ENCODE data around the gene FHIP1B.
"Not testable (repeated sequence)": the region's sequence is repeated elsewhere in the genome, so short reads cannot be mapped to it uniquely, and the experiment has no call there.

The FHIP1B gene

GRCh38 chr11:6234387-6235107, at the start of gene FHIP1B:
Gene FHIP1B (minus strand): TSS chr11:6234636. CDS start chr11:6224516, 10,120 bp downstream.
- intact Hi-C loops (cut with DNase I; ENCODE audit: low total_unique reads) = no loop called here
- Histone ChIP-seq H3K4me1 (peaks cover 0 to 18% (median 14%) of the 10 kb centered on the region in 4 donors), H3K27me3 (no peaks in the 10 kb centered on the region), H3K9me3 (no peaks in the 10 kb centered on the region), H3K36me3 (no peaks in the 10 kb centered on the region), H3K27ac (peak within 1 kb of the TSS; percentile 84 to 87), H3K4me3 (peak within 1 kb of the TSS; percentile 78 to 81)
- peak; percentile 100 for DNase-seq
- TF ChIP-seq CTCF (IDR thresholded peaks at IDR 0.05) = no peak

- Histone ChIP-seq H3K4me3 (no peak overlapping the region), H3K27ac (no peak overlapping the region), H3K9me3 (no peaks in the 10 kb centered on the region), H3K4me1 (no peaks in the 10 kb centered on the region), H3K36me3 (no peaks in the 10 kb centered on the region), H3K27me3 (peaks cover 0 to 2% of the 10 kb centered on the region in 2 donors)
- intact Hi-C loops (cut with DNase I; ENCODE audit: low total_unique reads) = no loop called here
- no peak for TF ChIP-seq CTCF (IDR thresholded peaks at IDR 0.05)
- no peak for DNase-seq
Observed at GRCh38 chr11:6283453-6284023, 49.1 kb upstream of the FHIP1B start.

GRCh38 chr11:6280809-6281208, 46.4 kb upstream of the FHIP1B start:
- H3K4me1 ChIP-seq; H3K27ac ChIP-seq; H3K27me3 ChIP-seq; DNase-seq; intact Hi-C loops (cut with DNase I; ENCODE audit: low total_unique reads); H3K36me3 ChIP-seq; H3K4me3 ChIP-seq; H3K9me3 ChIP-seq: not testable (repeated sequence)

GRCh38 chr11:6273188-6273587, 38.8 kb upstream of the FHIP1B start:
- no peak overlapping the region for H3K27ac ChIP-seq
- H3K4me1 ChIP-seq = peaks cover 0 to 8% (median 5%) of the 10 kb centered on the region in 4 donors
- H3K4me3 ChIP-seq = no peak overlapping the region
- no peaks in the 10 kb centered on the region for H3K36me3 ChIP-seq
- H3K27me3 ChIP-seq = peaks cover 0 to 6% of the 10 kb centered on the region in 2 donors
- intact Hi-C loops (cut with DNase I; ENCODE audit: low total_unique reads) = no loop called here
- DNase-seq = no peak
- peaks cover 0 to 8% (median 0%) of the 10 kb centered on the region in 3 donors for H3K9me3 ChIP-seq
- TF ChIP-seq CTCF (IDR thresholded peaks at IDR 0.05) = no peak

- peaks cover 0 to 8% (median 5%) of the 10 kb centered on the region in 4 donors for H3K4me1 ChIP-seq
- intact Hi-C loops (cut with DNase I; ENCODE audit: low total_unique reads) = no loop called here
- peaks cover 0 to 6% of the 10 kb centered on the region in 2 donors for H3K27me3 ChIP-seq
- no peak overlapping the region for H3K27ac ChIP-seq
- DNase-seq = no peak
- TF ChIP-seq CTCF (IDR thresholded peaks at IDR 0.05) = no peak
- H3K9me3 ChIP-seq = no peaks in the 10 kb centered on the region
- H3K4me3 ChIP-seq = no peak overlapping the region
- no peaks in the 10 kb centered on the region for H3K36me3 ChIP-seq
Observed at GRCh38 chr11:6271598-6271997, 37.2 kb upstream of the FHIP1B start.

- no peak for DNase-seq
- no peak for TF ChIP-seq CTCF (IDR thresholded peaks at IDR 0.05)
- Histone ChIP-seq H3K27me3 (peaks cover 0 to 8% of the 10 kb centered on the region in 2 donors), H3K9me3 (no peaks in the 10 kb centered on the region), H3K36me3 (no peaks in the 10 kb centered on the region), H3K4me3 (no peak overlapping the region), H3K4me1 (peaks cover 0 to 8% (median 5%) of the 10 kb centered on the region in 4 donors), H3K27ac (no peak overlapping the region)
- intact Hi-C loops (cut with DNase I; ENCODE audit: low total_unique reads) = no loop called here
Observed at GRCh38 chr11:6270584-6271246, 36.3 kb upstream of the FHIP1B start.

Measured in tibial artery (tissue), 4 donors.